Chondrocyte (in vitro differentiated cells): ENCODE measurements around the gene GABBR2. TPM values are rescaled to one million over a fixed set of nuclear protein-coding genes. Genes with fewer than 3 reads are reported as not detected.

Experiments
- DNase-seq: peaks from one replicate; pipeline ENCODE4 v3.0.0; 2021; ENCODE audit warnings: mixed read lengths, low spot score
- H3K27ac Mint-ChIP-seq: one replicate; pipeline ENCODE4 v1.8.0; 2021; ENCODE audit warnings: mild to moderate bottlenecking, moderate library complexity, mixed read lengths; ENCODE audit not compliant: unreplicated experiment
- H3K27me3 Mint-ChIP-seq: 2 replicates; pipeline ENCODE4 v1.8.0; 2021; ENCODE audit warnings: low read depth, mixed read lengths
- H3K36me3 Mint-ChIP-seq: 2 replicates; pipeline ENCODE4 v1.8.0; 2021; ENCODE audit warnings: low read depth, mixed read lengths
- H3K4me1 Mint-ChIP-seq: 2 replicates; pipeline ENCODE4 v1.8.0; 2021; ENCODE audit warnings: low read depth, mild to moderate bottlenecking, mixed read lengths
- H3K4me3 Mint-ChIP-seq: one replicate; pipeline ENCODE4 v1.8.0; 2021; ENCODE audit warnings: mild to moderate bottlenecking, moderate library complexity, mixed read lengths; ENCODE audit not compliant: unreplicated experiment
- H3K9me3 Mint-ChIP-seq: 2 replicates; pipeline ENCODE4 v1.8.0; 2021; ENCODE audit warnings: low read depth, mixed read lengths
- total RNA-seq: library from RNA; stranded (reverse); gene quantifications from 3 replicates; pipeline ENCODE4 v1.2.1, GENCODE V29; 2021
- TF ChIP-seq, protein P1 (sequence below): fragments of 200-600 bp; sonication (generic); IDR thresholded peaks from 2 replicates; pipeline ENCODE4 v1.5.0; 2021; ENCODE audit warnings: antibody characterized with exemption, mild to moderate bottlenecking, moderate library complexity

GABBR2 gene
- total RNA-seq, 1 donor from 2014 or later = 0.12 TPM

DNA sequence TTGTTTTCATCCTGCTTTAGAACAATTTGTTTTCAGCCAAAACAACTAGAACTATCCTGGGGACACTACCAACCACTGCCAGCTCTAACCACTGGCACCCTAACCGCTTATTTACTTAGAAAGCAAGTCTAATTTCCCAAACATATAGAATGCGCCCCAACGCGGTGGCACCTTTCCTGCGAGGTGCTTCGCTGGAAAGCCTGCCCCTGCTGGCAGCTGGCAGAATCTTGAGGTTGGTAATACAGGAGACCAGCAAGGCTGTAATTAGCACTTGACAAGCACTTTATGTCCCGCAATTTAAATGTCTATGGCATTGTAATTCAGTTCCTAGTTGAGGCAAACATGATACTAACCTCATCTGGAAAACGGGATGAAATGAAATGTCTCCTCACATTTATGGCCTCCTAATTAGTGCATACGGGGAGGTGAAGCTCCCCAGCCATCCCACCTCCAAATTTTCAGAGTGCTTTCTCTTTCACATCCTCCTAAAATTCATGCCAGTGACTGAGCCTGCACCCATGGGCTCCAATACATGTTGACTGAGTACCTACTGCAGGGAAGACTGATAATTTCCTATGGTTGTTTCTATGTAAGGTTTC is 30.4 kb downstream of the GABBR2 start:
- DNase-seq = no peak
- H3K27ac Mint-ChIP-seq = no peak overlapping the region
- peaks cover 3% of the 10 kb centered on the region for H3K36me3 Mint-ChIP-seq
- peaks cover 38% of the 10 kb centered on the region for H3K27me3 Mint-ChIP-seq
- H3K9me3 Mint-ChIP-seq = peaks cover 10% of the 10 kb centered on the region
- no peaks in the 10 kb centered on the region for H3K4me1 Mint-ChIP-seq
- no peak overlapping the region for H3K4me3 Mint-ChIP-seq
- TF ChIP-seq, protein P1, sequence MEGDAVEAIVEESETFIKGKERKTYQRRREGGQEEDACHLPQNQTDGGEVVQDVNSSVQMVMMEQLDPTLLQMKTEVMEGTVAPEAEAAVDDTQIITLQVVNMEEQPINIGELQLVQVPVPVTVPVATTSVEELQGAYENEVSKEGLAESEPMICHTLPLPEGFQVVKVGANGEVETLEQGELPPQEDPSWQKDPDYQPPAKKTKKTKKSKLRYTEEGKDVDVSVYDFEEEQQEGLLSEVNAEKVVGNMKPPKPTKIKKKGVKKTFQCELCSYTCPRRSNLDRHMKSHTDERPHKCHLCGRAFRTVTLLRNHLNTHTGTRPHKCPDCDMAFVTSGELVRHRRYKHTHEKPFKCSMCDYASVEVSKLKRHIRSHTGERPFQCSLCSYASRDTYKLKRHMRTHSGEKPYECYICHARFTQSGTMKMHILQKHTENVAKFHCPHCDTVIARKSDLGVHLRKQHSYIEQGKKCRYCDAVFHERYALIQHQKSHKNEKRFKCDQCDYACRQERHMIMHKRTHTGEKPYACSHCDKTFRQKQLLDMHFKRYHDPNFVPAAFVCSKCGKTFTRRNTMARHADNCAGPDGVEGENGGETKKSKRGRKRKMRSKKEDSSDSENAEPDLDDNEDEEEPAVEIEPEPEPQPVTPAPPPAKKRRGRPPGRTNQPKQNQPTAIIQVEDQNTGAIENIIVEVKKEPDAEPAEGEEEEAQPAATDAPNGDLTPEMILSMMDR = peak; percentile 63

DNA sequence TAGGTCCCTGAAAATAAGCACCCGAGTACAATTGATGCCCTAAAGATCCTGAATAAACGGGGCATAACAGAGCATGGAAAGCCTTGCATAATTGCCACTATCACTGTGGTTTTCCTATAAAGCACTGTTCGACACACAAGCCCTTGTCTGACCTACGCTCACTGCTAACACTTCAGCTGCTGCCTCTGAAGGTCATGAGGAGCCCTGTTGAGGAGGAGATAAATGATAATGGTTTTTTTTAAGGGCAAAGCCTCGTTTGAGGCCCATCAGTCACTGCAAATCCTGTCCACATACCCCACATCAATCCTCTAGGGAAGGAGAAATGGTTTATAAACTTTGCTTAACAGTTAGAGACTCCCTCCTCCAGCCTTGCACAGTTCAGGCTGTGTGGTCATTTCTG is 35.1 kb downstream of the GABBR2 start:
- peaks cover 3% of the 10 kb centered on the region for H3K36me3 Mint-ChIP-seq
- peaks cover 10% of the 10 kb centered on the region for H3K9me3 Mint-ChIP-seq
- H3K4me3 Mint-ChIP-seq = no peak overlapping the region
- H3K27me3 Mint-ChIP-seq = peaks cover 57% of the 10 kb centered on the region
- H3K4me1 Mint-ChIP-seq = no peaks in the 10 kb centered on the region
- DNase-seq = no peak
- H3K27ac Mint-ChIP-seq = no peak overlapping the region
- TF ChIP-seq, protein P1 = no peak

- Mint-ChIP-seq H3K36me3 (no peaks in the 10 kb centered on the region), H3K9me3 (no peaks in the 10 kb centered on the region), H3K27me3 (peaks cover 43% of the 10 kb centered on the region), H3K4me1 (no peaks in the 10 kb centered on the region), H3K4me3 (no peak overlapping the region), H3K27ac (no peak overlapping the region)
- TF ChIP-seq, protein P1 = no peak
- DNase-seq = no peak
Measured at GRCh38 chr9:98667005-98667640, 41.6 kb downstream of the GABBR2 start.

GRCh38 chr9:98665501-98665900 is 43.2 kb downstream of the GABBR2 start:
- Mint-ChIP-seq H3K27me3 (peaks cover 45% of the 10 kb centered on the region), H3K27ac (no peak overlapping the region)
- DNase-seq = no peak

DNA sequence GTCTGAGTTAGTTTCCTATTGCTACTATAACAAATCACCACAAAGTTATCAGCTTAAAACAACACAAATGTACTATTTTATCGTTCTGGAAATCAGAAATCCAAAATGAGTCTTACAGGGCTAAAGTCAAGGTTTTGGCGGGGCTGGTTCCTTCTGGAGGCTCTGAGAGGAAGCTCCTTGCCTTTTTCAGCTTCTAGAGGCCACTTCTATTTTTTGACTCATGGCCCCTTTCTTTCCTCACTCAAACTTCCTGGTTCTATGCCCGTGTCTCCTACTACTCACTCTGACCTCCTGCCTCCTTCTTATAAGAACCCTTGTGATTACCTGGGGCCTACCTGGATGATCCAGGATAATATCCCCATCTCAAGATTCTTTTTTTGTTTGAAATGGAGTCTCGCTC is 48.2 kb downstream of the GABBR2 start:
- no peaks in the 10 kb centered on the region for H3K9me3 Mint-ChIP-seq
- H3K27me3 Mint-ChIP-seq = peaks cover 25% of the 10 kb centered on the region
- H3K27ac Mint-ChIP-seq = no peak overlapping the region
- no peak for DNase-seq
- H3K36me3 Mint-ChIP-seq = no peaks in the 10 kb centered on the region
- H3K4me3 Mint-ChIP-seq = no peak overlapping the region
- peaks cover 10% of the 10 kb centered on the region for H3K4me1 Mint-ChIP-seq
- TF ChIP-seq, protein P1 = no peak

More at GRCh38 chr9:98665501-98665900, 43.2 kb downstream of the GABBR2 start:
- Mint-ChIP-seq H3K36me3 (no peaks in the 10 kb centered on the region), H3K4me1 (no peaks in the 10 kb centered on the region), H3K4me3 (no peak overlapping the region), H3K9me3 (no peaks in the 10 kb centered on the region)
- TF ChIP-seq, protein P1 = no peak
